Sciatic nerve (tissue), 2 donors: ENCODE results near the gene SEC31A. TPM values are rescaled to one million over a fixed set of nuclear protein-coding genes. Genes with fewer than 3 reads are reported as not detected.

Experiments
- ATAC-seq: fragments of 200-7000 bp; cut with Tn5 transposase; one replicate; pipeline ENCODE4 v1.9.1; 2020; ENCODE audit warnings: mild to moderate bottlenecking, moderate library complexity
- DNase-seq: peaks from one replicate; pipeline ENCODE4 v3.0.0-alpha.2; 2020; ENCODE audit warnings: low spot score
- intact Hi-C: fragments of 100-400 bp; cut with DNase I; formaldehyde crosslinking; loops from one replicate; pipeline ENCODE4 v1.14.2; 2022
- total RNA-seq: library from RNA; stranded (reverse); fragmentation: NEBNext Ultra II Directional; extraction: Animal tissue kit (Norgen Biotek cat#: 25700); gene quantifications from one replicate; pipeline ENCODE4 v1.2.1, GENCODE V29; 2021
- donor health status: DM: no; HTN: no; CAD: no.
- donor health status: DM: no; HTN: no; CAD: no.

SEC31A gene
- total RNA-seq, 1 donor from 2014 or later = 286 TPM

- ATAC-seq (no peak), DNase-seq (no peak)
- intact Hi-C loops = no loop called here
Observed at GRCh38 chr4:82784681-82785610, 106.0 kb downstream of the SEC31A start.

GRCh38 chr4:82782626-82783345 is 108.2 kb downstream of the SEC31A start:
- DNase-seq (no peak), ATAC-seq (no peak)
- intact Hi-C loops = no loop called here

- DNase-seq (peak; percentile 93), ATAC-seq (peak; percentile 92)
- intact Hi-C loops = no loop called here
Observed at GRCh38 chr4:82780752-82781231, 110.2 kb downstream of the SEC31A start.

- ATAC-seq (peak; percentile 44), DNase-seq (no peak)
- intact Hi-C loops = no loop called here
Observed at GRCh38 chr4:82780170-82780751, 110.7 kb downstream of the SEC31A start.

GRCh38 chr4:82779032-82779431 is 111.9 kb downstream of the SEC31A start:
- intact Hi-C loops = no loop called here
- no peak for DNase-seq
- no peak for ATAC-seq

- ATAC-seq (no peak), DNase-seq (no peak)
- intact Hi-C loops = no loop called here
Observed at GRCh38 chr4:82777857-82778525, 113.0 kb downstream of the SEC31A start.

- ATAC-seq = peak; percentile 66
- intact Hi-C loops = no loop called here
- no peak for DNase-seq
Observed at GRCh38 chr4:82776925-82777542, 113.9 kb downstream of the SEC31A start.

GRCh38 chr4:82775243-82775642 is 115.7 kb downstream of the SEC31A start:
- no peak for ATAC-seq

GRCh38 chr4:82774711-82775171 is 116.2 kb downstream of the SEC31A start:
- intact Hi-C loops = no loop called here
- ATAC-seq (no peak), DNase-seq (no peak)

More at GRCh38 chr4:82775243-82775642, 115.7 kb downstream of the SEC31A start:
- intact Hi-C loops = no loop called here
- DNase-seq = no peak

GRCh38 chr4:82773057-82773456 is 117.9 kb downstream of the SEC31A start:
- DNase-seq = no peak
- intact Hi-C loops = no loop called here

GRCh38 chr4:82770607-82771006 is 120.3 kb downstream of the SEC31A start:
- intact Hi-C loops = no loop called here
- no peak for DNase-seq
- no peak for ATAC-seq

More at GRCh38 chr4:82773057-82773456, 117.9 kb downstream of the SEC31A start:
- no peak for ATAC-seq

Other genes starting within 250 kb of the SEC31A start
- 50.6 TPM for gene SCD5, start 92.4 kb downstream of the SEC31A start, total RNA-seq
- gene THAP9, start 9.6 kb upstream of the SEC31A start, total RNA-seq = 5.5 TPM
- 12.1 TPM for gene LIN54, start 119.7 kb upstream of the SEC31A start, total RNA-seq
- 28.5 TPM for gene COPS4, start 144.0 kb upstream of the SEC31A start, total RNA-seq
- 4.5 TPM for gene PLAC8, start 223.6 kb upstream of the SEC31A start, total RNA-seq